Fibroblast of villous mesenchyme (primary cell): ENCODE measurements around the gene MACROD2. TPM values are rescaled to one million over a fixed set of nuclear protein-coding genes. Genes with fewer than 3 reads are reported as not detected.

Source experiments
- DNase-seq: peaks from one replicate; pipeline ENCODE4 v3.0.0-alpha.2; 2010; ENCODE audit warnings: low read depth
- H3K4me3 ChIP-seq: 2 replicates; pipeline ENCODE4 v1.5.1; 2011; ENCODE audit warnings: low read depth, mild to moderate bottlenecking, low read length
- total RNA-seq: library from RNA; depleted of rRNA; stranded (reverse); fragments of >200 nt; gene quantifications from 2 replicates; pipeline ENCODE4 v1.2.3, GENCODE V29; 2012
- TF ChIP-seq, protein P1 (sequence below): IDR thresholded peaks from 2 replicates; pipeline ENCODE4 v1.5.1; 2012; ENCODE audit warnings: low read depth, mild to moderate bottlenecking, low read length; ENCODE audit not compliant: insufficient read depth

MACROD2 gene
- total RNA-seq, 1 donor = 1.7 TPM

DNA sequence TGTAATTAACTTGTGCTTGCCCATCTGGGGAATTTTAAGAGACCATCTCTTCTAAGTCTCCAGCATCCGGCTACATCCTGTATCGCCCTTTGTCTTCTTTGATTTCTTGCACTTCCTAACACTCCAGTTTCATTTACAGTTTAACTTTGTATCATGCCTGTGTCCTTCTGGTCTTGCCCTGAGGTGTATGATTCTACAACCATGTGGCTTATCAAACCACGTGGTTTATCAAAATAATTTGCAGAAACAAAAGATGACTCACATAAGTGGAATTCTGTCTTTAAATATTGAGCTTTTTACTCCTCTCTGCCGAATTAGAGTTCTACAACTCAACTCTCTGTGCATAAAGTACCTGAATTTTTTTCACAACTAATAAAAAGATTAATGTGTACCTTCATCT, 1997.2 kb downstream of the MACROD2 start:
- H3K4me3 ChIP-seq = no peak overlapping the region
- peak; percentile 3 for DNase-seq
- TF ChIP-seq, protein P1, sequence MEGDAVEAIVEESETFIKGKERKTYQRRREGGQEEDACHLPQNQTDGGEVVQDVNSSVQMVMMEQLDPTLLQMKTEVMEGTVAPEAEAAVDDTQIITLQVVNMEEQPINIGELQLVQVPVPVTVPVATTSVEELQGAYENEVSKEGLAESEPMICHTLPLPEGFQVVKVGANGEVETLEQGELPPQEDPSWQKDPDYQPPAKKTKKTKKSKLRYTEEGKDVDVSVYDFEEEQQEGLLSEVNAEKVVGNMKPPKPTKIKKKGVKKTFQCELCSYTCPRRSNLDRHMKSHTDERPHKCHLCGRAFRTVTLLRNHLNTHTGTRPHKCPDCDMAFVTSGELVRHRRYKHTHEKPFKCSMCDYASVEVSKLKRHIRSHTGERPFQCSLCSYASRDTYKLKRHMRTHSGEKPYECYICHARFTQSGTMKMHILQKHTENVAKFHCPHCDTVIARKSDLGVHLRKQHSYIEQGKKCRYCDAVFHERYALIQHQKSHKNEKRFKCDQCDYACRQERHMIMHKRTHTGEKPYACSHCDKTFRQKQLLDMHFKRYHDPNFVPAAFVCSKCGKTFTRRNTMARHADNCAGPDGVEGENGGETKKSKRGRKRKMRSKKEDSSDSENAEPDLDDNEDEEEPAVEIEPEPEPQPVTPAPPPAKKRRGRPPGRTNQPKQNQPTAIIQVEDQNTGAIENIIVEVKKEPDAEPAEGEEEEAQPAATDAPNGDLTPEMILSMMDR = no peak

DNA sequence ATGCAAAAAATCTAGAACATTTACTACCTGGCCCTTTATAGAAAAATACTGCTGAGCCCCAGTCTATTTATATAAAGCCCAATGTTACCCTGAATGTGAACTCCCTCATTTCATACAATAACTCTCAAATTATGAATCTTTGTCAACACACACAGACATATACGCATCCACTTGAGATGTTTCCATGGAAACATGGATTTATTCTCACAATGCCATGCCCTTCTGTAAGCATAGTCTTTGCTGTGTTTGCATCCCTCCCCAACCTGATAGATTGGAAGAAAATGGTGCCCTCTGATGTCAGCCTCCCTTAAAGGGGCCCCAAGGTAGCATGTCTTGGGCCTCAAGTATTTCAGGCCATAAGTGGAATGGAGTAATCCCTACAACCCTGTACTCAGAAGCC, 2004.8 kb downstream of the MACROD2 start:
- TF ChIP-seq, protein P1 = no peak
- H3K4me3 ChIP-seq = no peak overlapping the region
- DNase-seq = no peak

DNA sequence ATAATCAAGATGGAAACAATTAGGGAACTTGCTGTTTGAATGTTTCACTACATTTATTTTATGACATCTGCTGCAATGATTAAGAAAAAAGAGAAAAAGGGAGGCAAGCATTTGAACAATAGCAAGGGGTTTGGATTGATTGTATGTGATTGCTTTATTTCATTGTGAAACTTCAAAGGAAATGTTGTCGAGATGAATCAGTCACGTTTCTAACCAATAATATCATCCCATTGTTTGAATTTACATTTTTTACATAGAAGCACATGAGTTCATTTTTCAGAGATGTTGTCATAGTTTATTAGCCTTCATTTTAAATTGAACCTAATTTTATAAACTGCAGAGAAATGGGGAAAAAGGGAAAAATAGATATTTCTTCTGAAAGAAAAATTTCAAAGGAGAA, 2006.0 kb downstream of the MACROD2 start:
- TF ChIP-seq, protein P1 = no peak
- no peak overlapping the region for H3K4me3 ChIP-seq
- peak; percentile 1 for DNase-seq

DNA sequence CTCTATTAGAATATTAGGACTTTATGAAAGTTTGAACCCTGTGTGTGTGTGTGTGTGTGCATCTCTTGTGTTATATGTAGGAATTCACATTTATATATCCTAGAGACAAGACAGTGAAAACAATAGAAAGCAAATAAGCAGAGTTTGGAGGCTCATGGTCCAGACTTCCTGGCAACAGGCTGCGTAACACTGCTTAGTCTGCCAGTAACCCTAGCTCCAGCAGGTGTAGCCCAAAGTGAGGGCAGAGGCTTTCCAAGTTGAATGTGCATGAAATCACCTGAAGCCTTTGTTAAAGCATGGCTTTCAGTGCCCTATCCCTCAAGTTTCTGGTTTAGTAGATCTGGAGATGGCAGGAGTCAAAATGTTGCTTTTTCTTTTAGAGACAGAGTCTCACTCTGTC, 2008.0 kb downstream of the MACROD2 start:
- TF ChIP-seq, protein P1 = no peak
- no peak overlapping the region for H3K4me3 ChIP-seq
- DNase-seq = no peak

DNA sequence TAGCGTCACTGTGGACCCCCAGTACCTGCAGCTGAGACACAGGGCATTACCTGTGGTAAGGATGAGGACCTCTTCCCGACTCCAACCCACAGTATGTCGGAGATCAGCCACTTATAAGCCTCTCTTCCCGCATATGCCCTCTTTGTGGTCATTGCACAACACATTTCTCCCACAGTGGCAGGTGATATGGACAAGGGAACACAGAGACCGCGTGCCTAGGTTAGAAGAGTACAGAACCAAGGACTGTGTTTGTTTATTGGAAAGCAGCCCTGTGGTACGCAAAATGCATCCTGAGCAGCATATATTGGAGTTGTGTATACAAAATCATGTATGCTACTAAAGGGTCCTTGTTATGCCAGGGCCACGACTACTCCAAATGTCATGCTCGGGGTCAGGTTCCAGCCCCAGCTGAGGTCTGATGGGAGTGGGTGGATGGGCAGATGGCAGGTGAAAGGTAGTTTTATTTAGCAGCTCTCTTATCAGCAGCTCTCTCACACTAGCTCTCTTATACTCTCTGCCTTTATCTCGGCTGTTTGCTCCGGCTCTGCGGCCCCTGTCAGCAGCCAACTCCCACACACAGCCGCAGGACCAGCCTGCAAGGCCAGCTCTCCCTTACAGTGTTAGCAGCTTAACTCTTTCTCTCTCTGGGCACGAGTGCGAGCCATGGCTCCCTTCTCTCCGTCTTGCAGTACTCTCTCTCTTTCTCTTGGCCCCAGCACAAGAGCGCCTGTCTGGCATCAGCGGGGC, 2009.0 kb downstream of the MACROD2 start:
- no peak overlapping the region for H3K4me3 ChIP-seq
- no peak for DNase-seq
- TF ChIP-seq, protein P1 = no peak

DNA sequence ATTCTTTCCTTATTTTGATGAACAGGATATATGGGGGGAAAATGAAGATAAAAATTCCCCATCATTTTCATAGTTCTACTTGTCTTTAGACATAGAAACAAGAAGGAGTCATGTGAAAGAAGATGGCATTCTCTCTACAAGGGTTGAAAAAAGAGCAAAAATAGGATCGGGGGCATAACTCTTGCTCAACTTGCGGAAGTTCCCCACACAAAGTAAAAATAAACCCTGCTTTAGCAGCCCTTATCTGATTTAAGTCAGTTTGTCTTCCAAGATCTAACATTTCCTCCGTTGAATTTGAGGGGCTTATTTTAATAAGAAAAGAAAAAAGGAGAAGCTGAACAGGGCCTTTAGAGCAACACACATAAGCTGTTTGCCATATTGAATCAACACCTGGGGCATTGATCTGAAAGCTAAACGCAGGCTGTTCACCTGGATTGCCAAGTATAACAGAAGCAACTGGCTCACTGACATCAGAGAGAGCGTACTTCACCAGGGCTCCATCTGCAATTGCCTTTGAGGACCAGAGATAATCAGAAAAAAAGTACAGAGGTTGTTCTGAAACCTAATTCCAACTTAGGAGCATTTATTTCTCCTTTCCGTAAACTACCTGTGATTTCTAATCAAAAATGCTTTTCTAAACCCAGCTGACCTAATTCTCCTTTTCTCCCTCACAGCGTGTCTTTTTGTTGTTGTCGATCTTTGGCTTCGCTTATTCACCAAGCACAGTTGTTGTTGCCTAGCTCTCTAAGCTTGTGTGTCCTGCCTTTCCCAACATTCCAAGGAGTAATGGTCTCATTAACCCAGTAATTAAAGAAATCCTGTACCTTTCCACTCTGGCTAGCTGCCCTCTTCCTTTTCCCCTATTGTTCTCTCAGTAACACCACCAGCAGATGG, 2010.0 kb downstream of the MACROD2 start:
- DNase-seq = no peak
- H3K4me3 ChIP-seq = no peak overlapping the region
- TF ChIP-seq, protein P1 = no peak
